H9 (cell line): ENCODE measurements around the gene B4GALT3. TPM values are rescaled to one million over a fixed set of nuclear protein-coding genes. Genes with fewer than 3 reads are reported as not detected.

Source experiments
- DNase-seq: peaks from one replicate; pipeline ENCODE4 v3.0.0-alpha.2; 2017
- H2AFZ ChIP-seq: one replicate; pipeline ENCODE4 v1.6.1; 2013; ENCODE audit warnings: mild to moderate bottlenecking, low read length, control low read depth, moderate library complexity
- H2AK5ac ChIP-seq: 2 replicates; pipeline ENCODE4 v1.6.1; 2013; ENCODE audit warnings: low read length, control low read depth, mixed read lengths; ENCODE audit not compliant: insufficient read length
- H2BK120ac ChIP-seq: one replicate; pipeline ENCODE4 v1.6.1; 2013; ENCODE audit warnings: low read depth, mild to moderate bottlenecking, low read length, control low read depth, inconsistent platforms; ENCODE audit not compliant: poor library complexity, severe bottlenecking
- H2BK12ac ChIP-seq: 2 replicates; pipeline ENCODE4 v1.6.1; 2013; ENCODE audit warnings: low read length, control low read depth, mixed read lengths, low read depth; ENCODE audit not compliant: insufficient read length
- H2BK15ac ChIP-seq: 2 replicates; pipeline ENCODE4 v1.6.1; 2013; ENCODE audit warnings: low read depth, low read length, control low read depth
- H2BK20ac ChIP-seq: one replicate; pipeline ENCODE4 v1.6.1; 2013; ENCODE audit warnings: low read depth, mild to moderate bottlenecking, low read length, control low read depth, inconsistent platforms; ENCODE audit not compliant: poor library complexity, severe bottlenecking
- H2BK5ac ChIP-seq: 2 replicates; pipeline ENCODE4 v1.6.1; 2013; ENCODE audit warnings: low read length, control low read depth, mixed read lengths; ENCODE audit not compliant: insufficient read length
- H3K14ac ChIP-seq: 2 replicates; pipeline ENCODE4 v1.6.1; 2013; ENCODE audit warnings: low read length, control low read depth; ENCODE audit not compliant: insufficient read depth
- H3K18ac ChIP-seq: 2 replicates; pipeline ENCODE4 v1.6.1; 2013; ENCODE audit warnings: low read depth, mild to moderate bottlenecking, mixed read lengths, low read length, control low read depth; ENCODE audit not compliant: insufficient read length
- H3K23ac ChIP-seq: 2 replicates; pipeline ENCODE4 v1.6.1; 2013; ENCODE audit warnings: low read length, control low read depth, mixed read lengths, low read depth; ENCODE audit not compliant: insufficient read length
- H3K23me2 ChIP-seq: 2 replicates; pipeline ENCODE4 v1.6.1; 2013; ENCODE audit warnings: low read depth, mild to moderate bottlenecking, mixed read lengths, low read length, control low read depth; ENCODE audit not compliant: insufficient read length, poor library complexity, severe bottlenecking
- H3K27ac ChIP-seq: 2 replicates; pipeline ENCODE4 v1.5.1; 2013; ENCODE audit warnings: low read length, control low read depth, mixed read lengths, low read depth; ENCODE audit not compliant: insufficient read length
- H3K27me3 ChIP-seq: 2 replicates; pipeline ENCODE4 v1.6.1; 2013; ENCODE audit warnings: low read length, control low read depth, inconsistent platforms; ENCODE audit not compliant: insufficient read depth
- H3K4ac ChIP-seq: 2 replicates; pipeline ENCODE4 v1.6.1; 2013; ENCODE audit warnings: low read depth, mild to moderate bottlenecking, control low read depth, inconsistent platforms, low read length, moderate library complexity
- H3K4me1 ChIP-seq: 2 replicates; pipeline ENCODE4 v1.6.1; 2013; ENCODE audit warnings: low read length, control low read depth, inconsistent platforms; ENCODE audit not compliant: insufficient read depth
- H3K4me2 ChIP-seq: 2 replicates; pipeline ENCODE4 v1.6.1; 2013; ENCODE audit warnings: low read length, control low read depth, mixed read lengths; ENCODE audit not compliant: insufficient read length, insufficient read depth
- H3K56ac ChIP-seq: 2 replicates; pipeline ENCODE4 v1.6.1; 2013; ENCODE audit warnings: low read depth, mild to moderate bottlenecking, mixed read lengths, low read length, control low read depth; ENCODE audit not compliant: insufficient read length
- H3K79me1 ChIP-seq: 2 replicates; pipeline ENCODE4 v1.6.1; 2013; ENCODE audit warnings: low read depth, mild to moderate bottlenecking, moderate library complexity, low read length, control low read depth, inconsistent platforms; ENCODE audit not compliant: insufficient read depth, poor library complexity, severe bottlenecking
- H3K79me2 ChIP-seq: 2 replicates; pipeline ENCODE4 v1.6.1; 2013; ENCODE audit warnings: low read length, control low read depth, inconsistent platforms; ENCODE audit not compliant: insufficient read depth
- H3K9ac ChIP-seq: 2 replicates; pipeline ENCODE4 v1.6.1; 2013; ENCODE audit warnings: low read length, control low read depth, mixed read lengths; ENCODE audit not compliant: insufficient read length; ENCODE audit errors: extremely low read depth
- H3K9me3 ChIP-seq: one replicate; pipeline ENCODE4 v1.6.1; 2013; ENCODE audit warnings: low read depth, low read length, inconsistent platforms; ENCODE audit not compliant: control insufficient read depth
- H3T11ph ChIP-seq: one replicate; pipeline ENCODE4 v1.6.1; 2013; ENCODE audit warnings: mild to moderate bottlenecking, low read length, control low read depth, inconsistent platforms
- H4K20me1 ChIP-seq: one replicate; pipeline ENCODE4 v1.6.1; 2013; ENCODE audit not compliant: control insufficient read depth, insufficient read length, insufficient read depth
- H4K5ac ChIP-seq: 2 replicates; pipeline ENCODE4 v1.6.1; 2013; ENCODE audit warnings: low read depth, mild to moderate bottlenecking, mixed read lengths, low read length, control low read depth; ENCODE audit not compliant: insufficient read length
- H4K8ac ChIP-seq: replicated peaks from 2 replicates; pipeline ENCODE4 v1.6.1; 2013; ENCODE audit warnings: low read length, control low read depth, mixed read lengths, low read depth; ENCODE audit not compliant: insufficient read length
- H4K91ac ChIP-seq: 2 replicates; pipeline ENCODE4 v1.6.1; 2013; ENCODE audit warnings: low read depth, mild to moderate bottlenecking, moderate library complexity, mixed read lengths, low read length, control low read depth; ENCODE audit not compliant: insufficient read length
- H3K27ac Mint-ChIP-seq, 3 experiments: 2 replicates in 2 of 3; 3 replicates in 1 of 3; pipeline ENCODE4 v1.8.0; 2020 to 2021; ENCODE audit warnings: mixed read lengths in 3 of 3, mild to moderate bottlenecking in 1 of 3, moderate library complexity in 1 of 3
- H3K27me3 Mint-ChIP-seq: 2 replicates; pipeline ENCODE4 v1.8.0; 2021; ENCODE audit warnings: low read depth, mild to moderate bottlenecking, moderate library complexity, mixed read lengths
- H3K36me3 Mint-ChIP-seq, 3 experiments: 2 replicates in 2 of 3; 3 replicates in 1 of 3; pipeline ENCODE4 v1.8.0; 2020 to 2021; ENCODE audit warnings: low read depth in 3 of 3, mixed read lengths in 3 of 3; ENCODE audit not compliant: insufficient read depth in 1 of 3
- H3K4me1 Mint-ChIP-seq, 2 experiments: 2 replicates each; pipeline ENCODE4 v1.8.0; 2020; ENCODE audit warnings: mixed read lengths in 2 of 2
- H3K4me3 Mint-ChIP-seq, 2 experiments: 2 replicates in 1 of 2; 3 replicates in 1 of 2; pipeline ENCODE4 v1.8.0; 2020 to 2021; ENCODE audit warnings: mild to moderate bottlenecking in 2 of 2, mixed read lengths in 2 of 2, moderate library complexity in 1 of 2
- H3K9me3 Mint-ChIP-seq, 2 experiments: 2 replicates in 1 of 2; 3 replicates in 1 of 2; pipeline ENCODE4 v1.8.0; 2020; ENCODE audit warnings: mild to moderate bottlenecking in 2 of 2, mixed read lengths in 2 of 2, moderate library complexity in 1 of 2
- CTCF ChIP-seq: fragments of 200-600 bp; sonication (generic); conservative IDR thresholded peaks from 3 replicates; pipeline ENCODE4 v1.8.0; 2021; ENCODE audit warnings: antibody characterized with exemption, mild to moderate bottlenecking
- WGBS: extraction: QIAGEN DNeasy Blood & Tissue Kit; methylation state at CpG from one replicate; pipeline ENCODE4 v1.1.7; 2013; ENCODE audit warnings: missing lambda C conversion rate, low lambda C conversion rate, mixed read lengths; ENCODE audit not compliant: insufficient read length; ENCODE audit errors: extremely low coverage; 5-methylcytosine and 5-hydroxymethylcytosine counted together
- total RNA-seq: library from RNA; stranded (reverse); gene quantifications from 2 replicates; pipeline ENCODE4 v1.2.1, GENCODE V29; 2021

The B4GALT3 gene
- total RNA-seq, 1 experiment from 2014 or later = 31.8 TPM

- WGBS = no CpG with 5 or more reads among the region's 4 CpGs
- Histone ChIP-seq H3K4me1 (no peaks in the 10 kb centered on the region), H2BK15ac (no peak overlapping the region), H2AK5ac (no peak overlapping the region), H2BK20ac (no peak overlapping the region), H3K4ac (no peak overlapping the region), H3K9me3 (no peaks in the 10 kb centered on the region), H2BK12ac (no peak overlapping the region), H3K27ac (no peak overlapping the region), H2BK5ac (no peak overlapping the region), H3K18ac (no peak overlapping the region), H3K79me1 (peaks cover 5% of the 10 kb centered on the region), H3T11ph (no peak overlapping the region), H3K23me2 (peaks cover 13% of the 10 kb centered on the region), H3K27me3 (no peaks in the 10 kb centered on the region), H3K4me2 (no peak overlapping the region), H2AFZ (no peak overlapping the region), H3K14ac (no peak overlapping the region), H4K91ac (no peak overlapping the region), H4K5ac (no peak overlapping the region), H3K56ac (no peak overlapping the region), H3K23ac (no peak overlapping the region), H3K79me2 (0 out of 2 replicates have a peak, but pooled peaks cover 4% of the 10 kb centered on the region), H2BK120ac (no peak overlapping the region), H3K9ac (no peak overlapping the region), H4K20me1 (no peaks in the 10 kb centered on the region), H4K8ac (no peak overlapping the region)
- DNase-seq = no peak
- no peak overlapping the region for H3K27ac Mint-ChIP-seq
- TF ChIP-seq CTCF = no peak
- H3K36me3 Mint-ChIP-seq = peaks cover 19 to 58% (median 56%) of the 10 kb centered on the region in 3 experiments; a peak in 6 of 7 replicates
- no peak overlapping the region for H3K4me3 Mint-ChIP-seq
- no peaks in the 10 kb centered on the region for H3K27me3 Mint-ChIP-seq
- H3K9me3 Mint-ChIP-seq = no peaks in the 10 kb centered on the region; a peak in 1 of 5 replicates
- H3K4me1 Mint-ChIP-seq = peaks cover 18 to 19% of the 10 kb centered on the region in 2 experiments
Observed at GRCh38 chr1:161128591-161129420, 48.5 kb downstream of the B4GALT3 start.
